Activated naive CD8-positive, alpha-beta T cell treated with anti-CD3 and anti-CD28 coated beads, Interleukin-2, amount 10 ng/mL, durations not matched to agents 7 days and 5 days (primary cell): ENCODE results near the gene ACOX1. TPM values are rescaled to one million over a fixed set of nuclear protein-coding genes. Genes with fewer than 3 reads are reported as not detected.

Source experiments
- ATAC-seq: fragments of 150-1000 bp; cut with Tn5 transposase; one replicate; pipeline ENCODE4 v1.10.0; 2021; ENCODE audit warnings: low read depth, moderate library complexity
- POLR2A ChIA-PET: fragments of 350-600 bp; sonication (Branson Sonifier 250); formaldehyde crosslinking; loops from one replicate; lab custom pipeline; 2021; ENCODE audit warnings: antibody characterized with exemption; lab: Charles Lee
- DNase-seq: peaks from one replicate; pipeline ENCODE4 v3.0.0; 2021
- H3K27ac Mint-ChIP-seq: one replicate; pipeline ENCODE4 v1.8.0; 2022; ENCODE audit warnings: mild to moderate bottlenecking, mixed read lengths
- H3K27me3 Mint-ChIP-seq: one replicate; pipeline ENCODE4 v1.8.0; 2022; ENCODE audit warnings: mild to moderate bottlenecking, moderate library complexity, mixed read lengths
- H3K36me3 Mint-ChIP-seq: one replicate; pipeline ENCODE4 v1.8.0; 2021; ENCODE audit warnings: mild to moderate bottlenecking, mixed read lengths
- H3K4me1 Mint-ChIP-seq: one replicate; pipeline ENCODE4 v1.8.0; 2021; ENCODE audit warnings: mixed read lengths
- H3K4me3 Mint-ChIP-seq: one replicate; pipeline ENCODE4 v1.8.0; 2022; ENCODE audit warnings: mild to moderate bottlenecking, moderate library complexity, mixed read lengths
- H3K9me3 Mint-ChIP-seq: one replicate; pipeline ENCODE4 v1.8.0; 2021; ENCODE audit warnings: mixed read lengths
- total RNA-seq, 2 experiments: library from RNA; stranded (reverse); gene quantifications; one replicate each; pipeline ENCODE4 v1.2.3, GENCODE V29; 2021

Gene ACOX1
- total RNA-seq, 2 experiments from 2014 or later: 28.3 to 30.2 TPM

DNA sequence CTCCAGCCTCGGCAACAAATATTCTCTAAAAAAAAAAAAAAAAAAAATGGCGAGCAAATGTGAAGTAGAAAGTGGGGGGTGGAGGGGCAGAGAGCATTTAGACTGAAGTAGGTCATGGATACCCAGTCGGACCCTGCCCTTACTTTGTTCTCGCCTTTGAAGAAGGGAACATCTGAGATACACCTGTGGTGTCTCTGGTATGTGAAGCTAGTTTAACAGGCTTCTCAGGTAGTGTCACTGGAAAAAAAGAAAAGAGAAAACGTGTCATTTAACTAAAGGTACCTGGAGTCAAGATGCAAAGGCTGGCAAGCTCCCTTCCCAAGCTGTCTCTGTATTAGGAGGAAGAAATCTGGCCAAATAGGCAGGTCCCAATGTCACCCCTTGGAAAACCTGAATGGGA lies 46.1 kb downstream of the ACOX1 start:
- Mint-ChIP-seq H3K9me3 (no peaks in the 10 kb centered on the region), H3K27me3 (no peaks in the 10 kb centered on the region), H3K4me1 (no peaks in the 10 kb centered on the region), H3K4me3 (no peak overlapping the region), H3K36me3 (peaks cover 2% of the 10 kb centered on the region), H3K27ac (no peak overlapping the region)
- DNase-seq: no peak
- no peak for ATAC-seq
- POLR2A ChIA-PET: no interaction called here

DNA sequence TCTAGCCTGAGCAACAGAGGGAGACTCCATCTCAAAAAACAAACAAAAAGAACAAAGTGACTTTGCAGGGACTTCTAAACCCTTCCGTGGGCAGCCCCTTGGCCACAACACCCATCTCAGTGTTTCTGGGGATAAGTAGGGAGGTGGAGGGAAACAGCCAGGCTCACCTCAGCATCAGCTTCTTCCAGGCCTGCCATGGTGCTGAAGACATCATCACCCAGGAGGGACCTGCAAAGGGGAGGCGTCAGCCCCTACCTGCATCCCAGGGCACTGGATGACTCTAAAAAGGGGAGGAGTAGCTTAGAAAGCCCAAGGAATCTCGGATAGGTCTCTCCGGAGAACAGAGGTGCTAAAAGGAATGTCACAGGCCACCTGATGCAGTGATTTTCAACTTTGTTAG lies 47.9 kb downstream of the ACOX1 start:
- H3K9me3 Mint-ChIP-seq: no peaks in the 10 kb centered on the region
- no peaks in the 10 kb centered on the region for H3K4me1 Mint-ChIP-seq
- no peaks in the 10 kb centered on the region for H3K27me3 Mint-ChIP-seq
- ATAC-seq: no peak
- H3K4me3 Mint-ChIP-seq: no peak overlapping the region
- no peak for DNase-seq
- POLR2A ChIA-PET: interaction anchor here (0.7 kb wide), 1 partner anchor 9 kb away, joined by 3 read pairs; no protein-coding TSS in a partner anchor
- no peak overlapping the region for H3K27ac Mint-ChIP-seq
- H3K36me3 Mint-ChIP-seq: peaks cover 2% of the 10 kb centered on the region

DNA sequence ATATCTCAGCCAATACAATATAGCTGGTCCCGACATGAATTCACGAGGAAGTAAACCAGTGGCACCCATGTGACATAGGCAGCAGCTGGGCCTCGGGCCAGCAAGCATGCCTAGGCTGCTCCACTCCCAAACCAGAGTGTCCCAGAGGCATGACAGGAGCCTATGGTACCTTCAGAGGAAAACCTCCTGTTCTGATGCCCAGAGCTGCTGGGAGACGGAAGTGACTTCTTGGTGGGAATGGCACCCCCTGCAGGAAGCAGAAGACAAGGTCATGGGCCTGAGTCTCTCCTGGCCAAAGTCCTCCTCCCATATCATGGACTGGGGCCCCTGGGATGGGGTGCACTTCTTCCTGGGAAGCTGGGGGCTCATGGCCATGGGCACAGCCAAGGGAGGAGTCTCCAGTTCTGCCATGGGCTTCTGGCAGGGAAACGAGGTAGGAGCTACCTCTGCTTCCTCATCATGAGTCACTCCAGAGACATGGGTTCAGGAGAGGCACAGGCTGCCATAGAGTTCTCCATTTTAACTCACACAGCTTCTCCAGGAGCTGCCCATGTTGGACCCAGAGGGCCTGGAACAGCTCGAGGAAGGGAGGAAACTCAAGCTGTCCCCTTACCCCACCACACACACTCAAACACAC lies 51.6 kb downstream of the ACOX1 start:
- ATAC-seq (no peak), DNase-seq (no peak)
- no peak overlapping the region for H3K27ac Mint-ChIP-seq
- no peak overlapping the region for H3K4me3 Mint-ChIP-seq
- H3K36me3 Mint-ChIP-seq: peaks cover 2% of the 10 kb centered on the region
- H3K27me3 Mint-ChIP-seq: no peaks in the 10 kb centered on the region
- H3K9me3 Mint-ChIP-seq: no peaks in the 10 kb centered on the region
- no peaks in the 10 kb centered on the region for H3K4me1 Mint-ChIP-seq
- POLR2A ChIA-PET: interaction anchor here (0.6 to 0.9 kb wide), 2 partner anchors 15 to 44 kb away, joined by 3 to 4 read pairs; no protein-coding TSS in a partner anchor

DNA sequence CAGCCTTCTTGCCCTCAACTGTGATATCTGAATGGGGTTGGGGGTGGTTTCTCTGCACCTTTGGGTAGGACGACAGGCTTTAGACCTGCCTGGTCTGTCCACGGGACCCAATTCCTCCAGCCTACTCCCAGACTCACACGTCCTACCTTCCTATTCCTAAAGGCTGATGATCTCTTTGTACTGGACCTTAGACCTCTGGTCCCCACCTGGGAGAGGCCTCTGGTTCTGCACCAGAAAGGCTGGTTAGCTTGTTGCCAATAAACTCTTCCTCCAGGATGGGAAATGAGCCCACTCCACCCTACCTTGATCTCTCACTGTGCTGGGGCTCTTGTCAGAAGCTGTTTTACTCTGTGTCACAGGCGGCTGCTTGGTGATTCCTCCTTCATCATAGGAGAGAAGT lies 52.5 kb downstream of the ACOX1 start:
- POLR2A ChIA-PET: no interaction called here
- Mint-ChIP-seq H3K9me3 (no peaks in the 10 kb centered on the region), H3K27me3 (no peaks in the 10 kb centered on the region), H3K27ac (no peak overlapping the region), H3K4me1 (no peaks in the 10 kb centered on the region), H3K4me3 (no peak overlapping the region), H3K36me3 (no peaks in the 10 kb centered on the region)
- ATAC-seq: no peak
- no peak for DNase-seq

DNA sequence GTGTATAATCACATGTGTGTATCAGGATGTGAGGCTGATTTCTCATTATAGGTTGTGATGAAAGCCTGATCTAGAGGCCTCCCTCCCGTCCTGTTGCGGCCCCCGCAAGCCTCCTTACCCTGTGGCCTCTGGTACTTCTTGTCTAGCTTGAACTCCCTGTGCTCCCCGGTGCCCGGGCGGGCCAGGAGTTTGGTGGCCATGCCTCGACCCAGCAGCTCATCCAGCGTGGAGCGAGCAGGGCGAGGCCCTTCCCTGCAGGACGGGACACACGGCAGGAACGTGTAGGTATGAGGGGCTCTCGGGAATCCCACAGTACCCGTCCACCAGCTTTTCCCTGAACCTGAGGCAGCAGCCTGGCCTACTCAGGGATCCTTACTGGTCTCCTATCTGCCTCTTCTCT lies 53.1 kb downstream of the ACOX1 start:
- Mint-ChIP-seq H3K36me3 (no peaks in the 10 kb centered on the region), H3K27ac (no peak overlapping the region), H3K4me3 (no peak overlapping the region), H3K9me3 (no peaks in the 10 kb centered on the region), H3K4me1 (no peaks in the 10 kb centered on the region), H3K27me3 (no peaks in the 10 kb centered on the region)
- ATAC-seq: no peak
- POLR2A ChIA-PET: interaction anchor here (0.6 kb wide), 1 partner anchor 25 kb away, joined by 3 read pairs; no protein-coding TSS in a partner anchor
- no peak for DNase-seq

DNA sequence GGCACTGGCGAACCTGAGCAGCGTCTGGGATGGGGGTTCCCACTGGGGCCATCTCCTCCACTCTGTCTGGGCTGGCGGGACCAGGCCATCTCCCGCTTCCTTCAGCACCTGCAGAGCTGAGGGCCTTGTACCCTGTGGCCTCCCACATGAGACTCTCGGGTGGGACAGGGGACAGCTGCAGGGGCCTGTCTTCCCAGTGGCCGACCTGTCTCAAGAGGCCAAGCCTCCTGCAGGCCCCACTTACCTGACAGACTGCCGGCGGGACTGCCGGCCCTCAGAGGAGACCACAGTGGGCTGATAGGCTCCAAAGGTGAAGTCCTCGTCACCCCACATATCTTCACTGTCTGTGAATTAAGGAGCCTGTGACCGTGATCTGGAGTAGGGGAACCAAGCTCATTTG lies 53.9 kb downstream of the ACOX1 start:
- Mint-ChIP-seq H3K36me3 (no peaks in the 10 kb centered on the region), H3K27me3 (no peaks in the 10 kb centered on the region), H3K27ac (no peak overlapping the region), H3K9me3 (no peaks in the 10 kb centered on the region), H3K4me1 (no peaks in the 10 kb centered on the region), H3K4me3 (no peak overlapping the region)
- POLR2A ChIA-PET: interaction anchor here (0.6 kb wide), 1 partner anchor 26 kb away, joined by 3 read pairs; no protein-coding TSS in a partner anchor
- DNase-seq (no peak), ATAC-seq (no peak)

DNA sequence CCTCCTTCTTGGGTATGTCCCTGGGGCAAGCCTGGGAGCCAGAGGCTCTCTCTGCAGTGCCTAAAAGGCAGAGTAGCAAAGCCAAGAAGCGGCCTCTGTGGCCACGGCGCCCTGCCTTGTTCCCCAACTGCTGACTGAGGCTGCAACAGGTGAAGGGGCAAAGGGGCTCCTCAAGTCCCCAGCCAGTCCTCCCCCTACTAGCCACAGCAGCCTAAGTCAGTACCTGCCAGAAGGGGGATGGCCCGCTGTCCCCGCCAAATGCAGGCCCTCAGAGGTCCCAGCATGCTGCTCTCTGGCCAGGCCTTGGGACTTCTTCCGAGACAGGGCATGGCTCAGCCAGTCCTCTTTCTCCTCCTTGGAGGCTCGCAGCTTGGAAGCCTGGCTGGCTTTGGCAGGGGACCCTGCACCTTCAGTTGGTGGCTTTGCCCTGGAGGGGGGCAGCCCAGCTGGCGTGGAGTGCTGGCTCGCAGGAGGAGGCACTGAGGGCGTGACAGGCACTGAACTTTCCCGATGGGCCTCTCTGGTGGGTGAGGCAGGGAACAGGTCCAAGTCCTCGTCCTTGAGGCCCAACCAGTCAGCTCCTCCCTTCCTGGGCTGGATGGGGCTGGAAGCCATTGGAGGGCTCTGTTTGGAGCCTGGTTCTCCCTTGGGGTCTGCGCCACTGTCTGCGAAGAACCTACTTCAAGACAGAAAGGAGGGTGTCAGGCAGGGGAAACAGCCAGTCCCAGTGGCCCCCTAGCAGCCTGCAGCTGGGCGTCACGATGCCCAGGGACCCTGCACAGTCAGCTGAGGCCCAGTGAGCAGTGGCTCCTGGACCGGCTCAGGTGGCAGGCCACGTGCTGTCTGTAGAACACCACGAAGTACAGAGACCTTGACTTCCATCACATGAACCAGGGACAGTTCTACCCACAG lies 55.7 kb downstream of the ACOX1 start:
- Mint-ChIP-seq H3K4me1 (no peaks in the 10 kb centered on the region), H3K4me3 (no peak overlapping the region), H3K9me3 (no peaks in the 10 kb centered on the region), H3K27me3 (no peaks in the 10 kb centered on the region), H3K27ac (no peak overlapping the region), H3K36me3 (no peaks in the 10 kb centered on the region)
- ATAC-seq (no peak), DNase-seq (no peak)
- POLR2A ChIA-PET: no interaction called here

DNA sequence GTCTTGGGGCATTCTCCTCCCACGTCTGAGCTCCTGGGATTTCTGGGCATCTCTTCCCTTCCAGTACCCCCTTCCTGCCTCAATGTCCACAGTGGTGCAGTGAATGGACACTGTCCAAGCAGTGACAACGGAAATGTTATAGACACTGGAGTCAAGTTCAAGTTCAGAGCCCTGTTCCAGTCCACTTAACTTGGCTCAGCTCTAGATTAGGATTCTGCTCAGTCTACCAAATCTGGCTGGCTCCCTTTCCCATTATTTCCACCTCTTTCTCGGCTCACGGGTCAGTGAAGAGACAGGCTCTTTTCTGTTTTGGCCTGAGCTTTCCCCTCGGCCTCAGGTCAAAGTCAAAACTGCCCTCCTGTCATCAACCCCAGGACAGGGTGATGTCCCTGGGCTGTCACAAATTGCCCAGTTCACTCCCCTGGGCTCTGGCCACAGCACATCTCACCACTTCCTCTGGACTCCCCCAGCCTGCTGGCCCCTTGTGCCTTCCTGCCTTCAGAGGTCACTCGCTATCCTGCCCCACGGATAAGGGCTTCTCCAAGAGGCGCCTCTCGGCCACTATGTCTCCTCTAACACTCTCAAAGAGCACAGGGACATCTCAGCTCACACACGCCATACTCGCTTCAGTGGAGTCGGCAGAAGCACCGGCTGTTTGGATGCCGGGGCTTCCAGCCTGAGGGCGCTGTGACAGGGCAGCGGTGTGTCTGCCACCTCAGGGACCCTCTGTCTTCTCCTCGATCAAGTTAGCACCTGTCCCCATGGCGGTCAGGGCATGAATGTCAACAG lies 56.6 kb downstream of the ACOX1 start:
- H3K9me3 Mint-ChIP-seq: no peaks in the 10 kb centered on the region
- no peak for ATAC-seq
- H3K4me1 Mint-ChIP-seq: no peaks in the 10 kb centered on the region
- H3K27ac Mint-ChIP-seq: no peak overlapping the region
- H3K27me3 Mint-ChIP-seq: no peaks in the 10 kb centered on the region
- no peak for DNase-seq
- no peak overlapping the region for H3K4me3 Mint-ChIP-seq
- POLR2A ChIA-PET: interaction anchor here (1.0 kb wide), 1 partner anchor 9 kb away, joined by 3 read pairs; no protein-coding TSS in a partner anchor
- no peaks in the 10 kb centered on the region for H3K36me3 Mint-ChIP-seq

DNA sequence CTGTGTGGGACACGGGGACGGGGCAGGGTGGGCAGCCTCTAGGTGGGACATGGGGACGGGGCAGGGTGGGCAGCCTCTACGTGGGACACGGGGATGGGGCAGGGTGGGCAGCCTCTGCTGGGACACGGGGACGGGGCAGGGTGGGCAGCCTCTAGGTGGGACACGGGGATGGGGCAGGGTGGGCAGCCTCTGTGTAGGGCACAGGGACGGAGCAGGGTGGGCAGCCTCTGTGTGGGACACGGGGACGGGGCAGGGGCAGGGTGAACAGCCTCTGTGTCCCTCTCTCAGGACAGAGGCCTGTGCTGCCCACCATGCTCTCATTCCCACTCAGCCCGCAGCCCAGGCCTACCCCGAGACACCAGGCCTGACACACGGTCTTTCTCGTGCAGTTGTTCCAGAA lies 57.4 kb downstream of the ACOX1 start:
- Mint-ChIP-seq H3K36me3 (no peaks in the 10 kb centered on the region), H3K4me1 (peaks cover 3% of the 10 kb centered on the region), H3K27ac (no peak overlapping the region), H3K9me3 (no peaks in the 10 kb centered on the region), H3K27me3 (no peaks in the 10 kb centered on the region), H3K4me3 (no peak overlapping the region)
- DNase-seq: no peak
- ATAC-seq: no peak
- POLR2A ChIA-PET: interaction anchor here (1.0 kb wide), 1 partner anchor 10 kb away, joined by 3 read pairs; no protein-coding TSS in a partner anchor

DNA sequence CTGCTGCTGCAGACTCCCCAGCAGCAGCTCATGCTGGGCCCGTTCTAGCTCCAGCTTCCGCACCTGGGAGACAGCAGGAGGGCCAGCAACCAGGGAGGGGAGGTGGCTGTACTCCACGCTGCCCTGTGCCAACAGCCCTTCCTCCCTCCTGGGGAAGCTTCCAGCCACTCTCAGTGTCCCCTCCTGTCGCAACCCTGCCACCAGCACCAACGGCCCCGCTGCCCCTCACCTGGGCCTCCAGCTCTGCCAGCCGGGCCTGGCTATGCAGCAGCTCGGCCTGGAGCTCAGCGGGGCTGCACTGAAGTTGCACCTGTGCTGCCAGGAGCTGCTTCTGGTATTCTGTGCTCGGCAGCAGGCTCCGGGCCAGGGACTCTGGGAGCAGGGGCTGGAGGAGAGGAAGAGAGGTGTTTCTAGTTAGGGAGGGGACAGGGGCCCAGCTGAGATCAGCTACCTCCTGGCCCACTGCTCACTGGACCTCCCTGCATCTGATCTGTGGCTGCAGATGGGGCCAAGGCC lies 58.9 kb downstream of the ACOX1 start:
- no peak overlapping the region for H3K4me3 Mint-ChIP-seq
- no peaks in the 10 kb centered on the region for H3K27me3 Mint-ChIP-seq
- DNase-seq (no peak), ATAC-seq (no peak)
- H3K36me3 Mint-ChIP-seq: no peaks in the 10 kb centered on the region
- POLR2A ChIA-PET: interaction anchor here (0.9 kb wide), 1 partner anchor 31 kb away, joined by 3 read pairs; no protein-coding TSS in a partner anchor
- H3K27ac Mint-ChIP-seq: no peak overlapping the region
- H3K9me3 Mint-ChIP-seq: no peaks in the 10 kb centered on the region
- H3K4me1 Mint-ChIP-seq: peaks cover 3% of the 10 kb centered on the region

DNA sequence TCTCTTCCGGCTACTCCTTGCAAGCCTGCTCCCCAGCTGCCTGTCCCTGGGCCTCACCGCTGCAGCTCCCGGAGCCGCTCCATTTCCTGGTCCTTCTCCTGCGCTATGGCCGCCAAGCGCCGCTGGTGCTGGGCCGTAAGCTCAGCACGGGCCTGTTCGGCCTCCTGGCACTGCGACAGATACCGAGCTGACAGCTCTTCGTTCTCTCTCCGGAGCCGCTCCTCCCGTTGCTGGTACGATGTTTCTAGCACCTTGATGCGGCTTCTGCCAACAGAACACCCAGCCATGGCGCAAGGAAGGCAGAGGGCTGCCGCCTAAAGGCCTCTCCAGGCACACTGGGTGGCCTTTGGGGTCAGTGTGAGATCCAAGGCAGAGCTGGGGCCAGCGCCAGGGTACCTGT lies 59.4 kb downstream of the ACOX1 start:
- Mint-ChIP-seq H3K27me3 (no peaks in the 10 kb centered on the region), H3K27ac (no peak overlapping the region), H3K4me1 (peaks cover 3% of the 10 kb centered on the region), H3K36me3 (no peaks in the 10 kb centered on the region), H3K4me3 (no peak overlapping the region), H3K9me3 (no peaks in the 10 kb centered on the region)
- POLR2A ChIA-PET: no interaction called here
- ATAC-seq (no peak), DNase-seq (no peak)

DNA sequence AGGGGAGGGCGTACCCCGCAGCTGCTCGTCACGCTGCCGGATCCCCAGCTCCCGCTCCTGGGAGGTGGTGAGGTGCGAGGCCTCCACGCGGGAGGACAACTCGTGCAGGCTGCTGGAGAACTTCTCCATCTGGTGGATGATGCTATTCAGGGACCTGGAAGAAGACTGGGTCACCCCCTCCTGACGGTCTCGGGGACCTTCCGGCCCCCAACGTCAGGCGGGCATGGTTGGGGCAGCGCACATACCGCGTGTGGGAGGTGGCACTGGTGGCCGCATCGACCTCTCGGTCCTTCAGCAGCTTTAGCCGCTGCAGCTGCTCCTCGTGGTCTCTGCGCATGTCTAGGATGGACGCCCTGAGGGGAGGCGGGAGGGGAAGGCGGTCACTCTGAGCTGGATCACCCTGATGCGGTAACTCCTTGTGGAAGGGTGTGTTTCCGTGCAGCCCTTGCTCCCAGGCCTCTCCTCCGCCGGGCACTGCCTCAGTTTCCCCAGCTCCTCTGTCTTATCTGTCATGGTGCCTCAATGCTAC lies 61.0 kb downstream of the ACOX1 start:
- H3K4me1 Mint-ChIP-seq: peaks cover 3% of the 10 kb centered on the region
- no peak overlapping the region for H3K27ac Mint-ChIP-seq
- no peak for DNase-seq
- H3K27me3 Mint-ChIP-seq: no peaks in the 10 kb centered on the region
- POLR2A ChIA-PET: no interaction called here
- H3K4me3 Mint-ChIP-seq: no peak overlapping the region
- H3K9me3 Mint-ChIP-seq: no peaks in the 10 kb centered on the region
- no peak for ATAC-seq
- no peaks in the 10 kb centered on the region for H3K36me3 Mint-ChIP-seq
